ENCODE measurements around the gene ATP8B3. TPM values are rescaled to one million over a fixed set of nuclear protein-coding genes. Genes with fewer than 3 reads are reported as not detected.
"Not testable (repeated sequence)": the region's sequence is repeated elsewhere in the genome, so short reads cannot be mapped to it uniquely, and the experiment has no call there.

ATP8B3 gene
- polyA plus RNA-seq, 1 donor = 0.85 TPM

DNA sequence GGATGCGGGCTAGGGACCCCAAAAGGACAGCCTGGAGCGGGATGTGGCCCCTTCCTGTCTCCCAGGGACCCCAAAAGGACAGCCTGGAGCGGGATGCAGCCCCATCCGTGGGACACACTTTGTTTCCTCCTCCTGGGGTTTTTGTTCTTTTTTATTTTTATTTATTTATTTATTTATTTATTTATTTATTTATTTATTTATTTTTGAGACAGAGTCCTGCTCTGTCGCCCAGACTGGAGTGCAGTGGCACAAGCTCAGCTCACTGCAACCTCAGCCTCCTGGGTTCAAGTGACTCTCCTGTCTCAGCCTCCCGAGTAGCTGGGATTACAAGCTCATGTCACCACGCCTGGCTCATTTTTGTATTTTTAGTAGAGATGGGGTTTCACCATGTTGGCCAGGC lies 14.8 kb downstream of the ATP8B3 start:
- DNase-seq = not testable (repeated sequence)

- DNase-seq = no peak
Observed at GRCh38 chr19:1796395-1797142, 15.5 kb downstream of the ATP8B3 start.

GRCh38 chr19:1794424-1795172 lies 17.5 kb downstream of the ATP8B3 start:
- no peak for DNase-seq

GRCh38 chr19:1791879-1792278 lies 20.2 kb downstream of the ATP8B3 start:
- no peak for DNase-seq

DNA sequence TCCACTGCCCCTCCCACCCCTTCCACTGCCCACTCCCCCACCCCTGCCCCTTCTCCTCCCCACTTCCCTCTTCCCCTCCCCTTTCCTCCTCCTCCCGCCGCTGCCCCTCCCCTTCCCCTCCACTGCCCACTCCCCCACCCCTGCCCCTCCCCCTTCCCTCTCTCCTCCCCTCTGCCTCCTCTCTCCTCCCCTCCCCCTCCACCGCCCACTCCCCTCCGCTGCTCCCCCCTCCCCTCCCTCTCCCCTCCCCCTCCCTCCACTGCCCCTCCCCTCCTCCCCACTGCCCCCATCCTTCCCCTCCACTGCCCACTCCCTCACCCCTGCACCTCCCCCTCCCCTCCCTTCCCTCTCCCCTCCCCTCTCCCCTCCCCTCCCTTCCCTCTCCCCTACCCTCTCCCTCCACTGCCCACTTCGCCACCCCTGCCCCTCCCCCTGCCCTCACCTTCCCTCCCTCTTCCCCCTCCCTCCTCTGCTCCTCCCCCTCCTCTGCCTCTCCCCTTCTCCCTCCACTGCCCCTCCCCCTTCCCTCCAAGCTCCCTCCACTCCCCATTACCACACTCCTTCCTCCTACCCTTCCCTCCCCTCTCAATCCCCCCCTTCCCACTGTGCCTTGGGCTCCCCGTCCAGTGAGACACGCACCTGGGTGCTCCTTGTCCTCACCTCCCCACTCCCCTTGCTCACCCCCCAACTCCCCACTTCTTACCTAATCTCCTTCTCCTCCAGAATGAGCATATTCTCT lies 21.9 kb downstream of the ATP8B3 start:
- no peak for DNase-seq

DNA sequence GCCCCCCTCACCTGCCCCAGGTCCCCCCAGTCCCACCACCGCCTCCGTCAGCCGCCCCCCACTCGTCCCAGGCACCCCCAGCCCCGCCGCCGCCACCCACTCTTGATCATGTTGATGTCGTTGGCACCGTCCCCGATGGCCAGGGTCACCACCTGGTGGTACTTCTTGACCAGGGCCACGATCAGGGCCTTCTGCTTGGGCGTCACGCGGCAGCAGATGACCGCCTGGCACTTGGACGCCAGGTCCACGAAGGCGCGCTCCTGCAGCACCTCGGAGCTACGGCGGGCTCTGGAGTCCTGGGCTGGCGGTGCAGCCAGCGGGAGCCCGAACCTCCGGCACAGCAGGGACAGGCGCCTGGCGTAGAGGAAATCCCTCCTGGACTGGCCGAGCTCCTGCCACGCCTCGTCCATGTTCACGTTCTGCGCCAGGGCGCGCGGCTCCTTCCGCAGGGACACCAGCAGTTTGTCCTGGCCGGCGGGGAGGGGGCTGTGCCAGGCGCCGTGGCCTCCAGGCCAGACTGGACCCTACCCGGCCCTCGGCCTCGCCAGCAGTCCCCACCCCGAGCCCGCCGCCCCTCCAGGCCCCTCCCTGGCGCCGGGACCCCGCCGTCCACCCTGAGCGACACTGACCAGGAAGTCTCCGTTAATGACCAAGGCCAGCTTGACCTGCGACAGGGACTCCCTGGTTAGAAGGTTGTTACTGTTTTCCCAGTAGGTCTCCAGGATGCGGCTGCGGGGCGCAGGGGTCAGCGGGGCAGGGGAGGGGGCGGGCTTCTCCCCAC lies 22.6 kb downstream of the ATP8B3 start:
- no peak for DNase-seq

DNA sequence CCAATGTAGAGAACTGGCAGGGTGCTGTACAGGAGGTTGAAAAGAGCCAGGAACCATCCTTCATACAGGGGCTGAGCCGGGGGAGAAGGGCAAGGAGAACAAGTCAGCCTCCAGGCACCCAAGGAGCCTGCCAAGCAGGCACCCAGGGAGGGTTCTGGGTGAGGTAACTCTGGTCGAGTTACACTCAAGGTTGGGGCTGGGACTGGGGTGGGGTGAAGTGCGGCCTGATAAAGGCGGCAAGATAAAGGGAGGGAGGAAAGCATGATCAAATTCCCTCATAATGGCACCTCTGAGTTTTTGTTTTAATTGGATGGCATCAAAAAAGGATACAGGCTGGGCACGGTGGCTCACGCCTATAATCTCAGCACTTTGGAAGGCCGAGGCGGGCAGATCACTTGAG lies 25.0 kb downstream of the ATP8B3 start:
- no peak for DNase-seq

GRCh38 chr19:1786668-1787067 lies 25.4 kb downstream of the ATP8B3 start:
- no peak for DNase-seq

GRCh38 chr19:1785310-1785709 lies 26.8 kb downstream of the ATP8B3 start:
- no peak for DNase-seq

DNA sequence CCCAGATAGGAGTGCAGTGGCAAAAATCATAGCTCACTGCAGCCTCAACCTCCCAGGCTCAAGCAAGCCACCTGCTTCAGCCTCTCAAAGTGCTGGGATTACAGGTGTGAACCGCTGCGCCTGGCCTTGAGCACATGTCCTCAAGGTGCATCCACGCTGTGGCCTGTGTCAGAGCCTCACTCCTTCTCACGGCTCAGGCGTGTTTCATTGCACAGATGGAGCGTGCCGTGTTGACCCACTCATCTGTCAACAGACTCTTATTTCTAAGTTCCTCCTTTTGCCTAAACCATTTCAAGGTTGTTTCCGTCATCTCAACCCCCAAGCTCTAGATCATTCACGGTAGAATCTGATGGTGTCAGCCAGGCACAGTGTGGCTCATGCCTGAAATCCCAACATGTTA lies 28.2 kb downstream of the ATP8B3 start:
- DNase-seq = no peak

DNA sequence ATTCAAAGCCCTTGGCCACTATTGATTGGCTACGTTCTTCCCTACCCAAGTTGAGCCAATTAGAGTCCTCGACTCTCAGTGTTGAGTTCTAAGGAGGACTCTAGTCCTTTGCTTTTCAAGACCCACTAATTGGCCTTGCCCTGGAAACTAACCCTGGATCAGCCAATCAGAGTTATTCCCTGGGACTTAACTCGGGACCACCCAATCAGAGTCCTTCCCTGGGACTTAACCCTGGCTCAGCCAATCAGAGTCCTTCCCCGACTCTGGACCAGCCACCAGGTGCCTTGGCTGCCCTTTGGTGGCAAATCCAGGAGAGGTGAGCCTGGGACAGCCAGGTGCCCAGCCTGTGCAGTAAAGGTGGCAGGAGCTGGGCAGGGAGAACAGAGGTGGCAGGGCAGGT lies 28.7 kb downstream of the ATP8B3 start:
- DNase-seq = no peak

GRCh38 chr19:1782521-1782920 lies 29.6 kb downstream of the ATP8B3 start:
- DNase-seq = no peak

DNA sequence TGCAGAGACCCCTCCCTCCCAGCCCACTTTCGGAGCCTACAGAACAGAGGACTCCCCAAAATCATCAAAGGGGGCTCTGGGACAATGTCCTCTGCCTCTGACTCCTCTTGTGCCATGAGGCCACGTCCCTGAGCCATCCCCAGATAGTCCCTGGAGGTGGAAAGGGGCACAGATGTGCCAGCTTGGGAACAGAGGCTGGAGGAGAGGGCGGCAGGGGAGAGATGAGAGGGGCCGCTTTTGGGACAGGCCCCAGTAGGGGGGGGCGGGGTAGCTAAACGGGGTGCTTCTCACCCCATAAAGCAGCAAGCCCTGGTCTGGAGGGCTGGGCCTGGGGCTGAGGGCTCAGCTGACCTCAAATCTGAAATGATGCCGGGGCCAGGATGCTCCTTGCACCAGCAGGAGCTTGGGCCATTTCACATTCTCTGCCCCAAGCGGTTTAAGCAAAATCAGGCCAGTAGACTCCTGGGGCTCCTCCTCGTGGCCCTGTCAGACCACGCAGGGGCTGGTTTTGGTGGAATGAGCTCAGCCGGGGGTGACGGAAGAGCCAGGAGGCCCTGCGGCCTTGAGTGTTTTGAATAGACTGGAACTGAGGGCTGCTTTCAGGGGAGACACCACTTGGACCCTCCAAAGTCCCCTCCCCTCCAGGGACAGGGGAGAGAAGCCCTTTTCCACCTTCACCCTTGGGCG lies 31.7 kb downstream of the ATP8B3 start:
- DNase-seq = no peak

- DNase-seq = no peak
Observed at GRCh38 chr19:1779574-1779973, 32.5 kb downstream of the ATP8B3 start.

DNA sequence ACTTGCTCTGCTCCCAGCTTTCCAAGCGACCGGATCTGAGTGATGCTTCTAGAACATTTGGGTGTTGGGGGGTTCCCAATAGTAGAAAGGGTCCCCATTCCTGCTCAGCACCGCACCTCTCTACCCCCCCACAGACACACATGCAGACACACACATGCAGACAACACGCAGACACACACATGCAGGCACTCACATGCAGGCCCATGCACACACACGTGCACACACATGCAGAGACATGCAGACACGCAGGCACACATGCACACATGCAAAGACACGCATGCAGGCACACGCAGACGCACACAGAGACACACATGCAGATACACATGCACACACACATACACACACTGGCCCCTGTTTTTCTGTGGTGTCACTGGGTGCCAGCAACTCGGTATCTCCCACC lies 34.9 kb downstream of the ATP8B3 start:
- no peak for DNase-seq

GRCh38 chr19:1776606-1777147 lies 35.4 kb downstream of the ATP8B3 start:
- no peak for DNase-seq

- DNase-seq = no peak
Observed at GRCh38 chr19:1775951-1776605, 36.0 kb downstream of the ATP8B3 start.

DNA sequence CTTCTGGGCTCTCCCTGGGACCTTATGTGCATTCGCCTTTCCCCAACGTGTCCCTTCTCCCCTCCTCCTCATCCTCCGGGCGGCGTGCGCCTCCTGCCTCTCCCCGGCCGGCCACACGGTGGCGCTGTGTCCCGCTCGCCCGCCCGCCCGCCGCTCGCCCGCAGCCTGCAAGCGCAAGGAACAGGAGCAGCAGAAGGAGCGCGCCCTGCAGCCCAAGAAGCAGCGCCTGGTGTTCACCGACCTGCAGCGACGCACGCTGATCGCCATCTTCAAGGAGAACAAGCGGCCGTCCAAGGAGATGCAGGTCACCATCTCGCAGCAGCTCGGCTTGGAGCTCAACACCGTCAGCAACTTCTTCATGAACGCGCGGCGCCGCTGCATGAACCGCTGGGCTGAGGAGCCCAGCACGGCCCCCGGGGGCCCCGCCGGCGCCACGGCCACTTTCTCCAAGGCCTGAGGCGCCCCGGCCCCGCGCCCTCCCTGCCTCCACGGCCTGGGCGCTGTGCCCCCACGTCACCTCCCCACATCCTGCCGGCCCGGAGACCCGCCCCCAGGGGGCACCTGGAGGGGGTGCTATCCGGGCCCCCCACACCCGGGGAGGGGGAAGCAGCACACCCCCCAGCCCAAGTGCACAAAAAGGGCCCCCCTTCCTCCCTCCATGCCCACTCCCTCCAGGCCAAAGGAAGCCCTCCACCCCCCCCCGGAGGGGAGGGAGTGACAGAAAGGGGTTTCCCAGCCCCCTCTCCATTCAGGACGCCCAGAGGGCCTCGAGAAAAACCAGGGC lies 36.9 kb downstream of the ATP8B3 start:
- no peak for DNase-seq

- no peak for DNase-seq
Observed at GRCh38 chr19:1773184-1773583, 38.9 kb downstream of the ATP8B3 start.
